ENCODE data around the gene KLK14.

The KLK14 gene

GRCh38 chr19:51082611-51083010 lies at the start of gene KLK14:
Gene KLK14, minus strand, starts transcription at chr19:51082887. Its CDS starts 273 bp downstream, at chr19:51082614.
- no peak within 1 kb of the TSS for H3K9ac ChIP-seq (ENCODE audit: low read length)
- no peak within 1 kb of the TSS for H3K27ac ChIP-seq (ENCODE audit: low read length)
- H3K27me3 ChIP-seq (ENCODE audit: control insufficient read depth, insufficient read depth, low read length), result no peaks in the 10 kb centered on the region
- H3K36me3 ChIP-seq (ENCODE audit: control insufficient read depth, low read depth, low read length), result no peaks in the 10 kb centered on the region
- H3K9me3 ChIP-seq (ENCODE audit: control insufficient read depth, low read depth, low read length), result no peaks in the 10 kb centered on the region
- no peaks in the 10 kb centered on the region for H3K4me1 ChIP-seq (ENCODE audit: control insufficient read depth, low read depth, low read length)
- H3K4me3 ChIP-seq (ENCODE audit: low read length), result no peak within 1 kb of the TSS

GRCh38 chr19:51131780-51132680 lies 49.3 kb upstream of the KLK14 start:
- no peak overlapping the region for H3K9ac ChIP-seq (ENCODE audit: low read length)
- no peaks in the 10 kb centered on the region for H3K4me1 ChIP-seq (ENCODE audit: control insufficient read depth, low read depth, low read length)
- no peaks in the 10 kb centered on the region for H3K27me3 ChIP-seq (ENCODE audit: control insufficient read depth, insufficient read depth, low read length)
- no peak overlapping the region for H3K27ac ChIP-seq (ENCODE audit: low read length)
- no peak overlapping the region for H3K4me3 ChIP-seq (ENCODE audit: low read length)
- no peaks in the 10 kb centered on the region for H3K36me3 ChIP-seq (ENCODE audit: control insufficient read depth, low read depth, low read length)
- H3K9me3 ChIP-seq (ENCODE audit: control insufficient read depth, low read depth, low read length), result no peaks in the 10 kb centered on the region

GRCh38 chr19:51129716-51130115 lies 47.0 kb upstream of the KLK14 start:
- H3K27me3 ChIP-seq (ENCODE audit: control insufficient read depth, insufficient read depth, low read length), result no peaks in the 10 kb centered on the region
- H3K9ac ChIP-seq (ENCODE audit: low read length), result no peak overlapping the region
- H3K36me3 ChIP-seq (ENCODE audit: control insufficient read depth, low read depth, low read length), result no peaks in the 10 kb centered on the region
- no peak overlapping the region for H3K27ac ChIP-seq (ENCODE audit: low read length)
- no peak overlapping the region for H3K4me3 ChIP-seq (ENCODE audit: low read length)
- H3K9me3 ChIP-seq (ENCODE audit: control insufficient read depth, low read depth, low read length), result no peaks in the 10 kb centered on the region
- H3K4me1 ChIP-seq (ENCODE audit: control insufficient read depth, low read depth, low read length), result no peaks in the 10 kb centered on the region

- no peak overlapping the region for H3K9ac ChIP-seq (ENCODE audit: low read length)
- no peak overlapping the region for H3K4me3 ChIP-seq (ENCODE audit: low read length)
- H3K4me1 ChIP-seq (ENCODE audit: control insufficient read depth, low read depth, low read length), result no peaks in the 10 kb centered on the region
- H3K36me3 ChIP-seq (ENCODE audit: control insufficient read depth, low read depth, low read length), result no peaks in the 10 kb centered on the region
- H3K9me3 ChIP-seq (ENCODE audit: control insufficient read depth, low read depth, low read length), result no peaks in the 10 kb centered on the region
- no peaks in the 10 kb centered on the region for H3K27me3 ChIP-seq (ENCODE audit: control insufficient read depth, insufficient read depth, low read length)
- no peak overlapping the region for H3K27ac ChIP-seq (ENCODE audit: low read length)
These were observed 45.5 kb upstream of the KLK14 start for GRCh38 chr19:51128227-51128626.

- Histone ChIP-seq H3K27ac (ENCODE audit: low read length) (no peak overlapping the region), H3K9ac (ENCODE audit: low read length) (no peak overlapping the region), H3K9me3 (ENCODE audit: control insufficient read depth, low read depth, low read length) (no peaks in the 10 kb centered on the region), H3K36me3 (ENCODE audit: control insufficient read depth, low read depth, low read length) (no peaks in the 10 kb centered on the region), H3K27me3 (ENCODE audit: control insufficient read depth, insufficient read depth, low read length) (no peaks in the 10 kb centered on the region), H3K4me3 (ENCODE audit: low read length) (no peak overlapping the region), H3K4me1 (ENCODE audit: control insufficient read depth, low read depth, low read length) (no peaks in the 10 kb centered on the region)
These were observed 45.1 kb upstream of the KLK14 start for GRCh38 chr19:51127755-51128154.

- no peaks in the 10 kb centered on the region for H3K9me3 ChIP-seq (ENCODE audit: control insufficient read depth, low read depth, low read length)
- H3K4me1 ChIP-seq (ENCODE audit: control insufficient read depth, low read depth, low read length), result no peaks in the 10 kb centered on the region
- no peaks in the 10 kb centered on the region for H3K36me3 ChIP-seq (ENCODE audit: control insufficient read depth, low read depth, low read length)
- H3K27me3 ChIP-seq (ENCODE audit: control insufficient read depth, insufficient read depth, low read length), result no peaks in the 10 kb centered on the region
- H3K27ac ChIP-seq (ENCODE audit: low read length), result no peak overlapping the region
- H3K9ac ChIP-seq (ENCODE audit: low read length), result no peak overlapping the region
- no peak overlapping the region for H3K4me3 ChIP-seq (ENCODE audit: low read length)
These were observed 44.3 kb upstream of the KLK14 start for GRCh38 chr19:51127032-51127431.

- Histone ChIP-seq H3K9me3 (ENCODE audit: control insufficient read depth, low read depth, low read length) (no peaks in the 10 kb centered on the region), H3K36me3 (ENCODE audit: control insufficient read depth, low read depth, low read length) (no peaks in the 10 kb centered on the region), H3K4me1 (ENCODE audit: control insufficient read depth, low read depth, low read length) (no peaks in the 10 kb centered on the region), H3K27ac (ENCODE audit: low read length) (no peak overlapping the region), H3K9ac (ENCODE audit: low read length) (no peak overlapping the region), H3K4me3 (ENCODE audit: low read length) (no peak overlapping the region), H3K27me3 (ENCODE audit: control insufficient read depth, insufficient read depth, low read length) (no peaks in the 10 kb centered on the region)
These were observed 42.9 kb upstream of the KLK14 start for GRCh38 chr19:51125421-51126075.

- Histone ChIP-seq H3K27ac (ENCODE audit: low read length) (no peak within 1 kb of the TSS), H3K27me3 (ENCODE audit: control insufficient read depth, insufficient read depth, low read length) (no peaks in the 10 kb centered on the region), H3K9ac (ENCODE audit: low read length) (no peak within 1 kb of the TSS), H3K4me1 (ENCODE audit: control insufficient read depth, low read depth, low read length) (no peaks in the 10 kb centered on the region), H3K36me3 (ENCODE audit: control insufficient read depth, low read depth, low read length) (no peaks in the 10 kb centered on the region), H3K9me3 (ENCODE audit: control insufficient read depth, low read depth, low read length) (no peaks in the 10 kb centered on the region), H3K4me3 (ENCODE audit: low read length) (no peak within 1 kb of the TSS)
These were observed 42.0 kb upstream of the KLK14 start, which contains the start of gene SIGLEC9 for GRCh38 chr19:51124729-51125128. Gene SIGLEC9, plus strand, starts transcription at chr19:51124906. Its CDS starts 69 bp downstream, at chr19:51124975.

GRCh38 chr19:51124216-51124615 lies 41.5 kb upstream of the KLK14 start:
- Histone ChIP-seq H3K4me1 (ENCODE audit: control insufficient read depth, low read depth, low read length) (no peaks in the 10 kb centered on the region), H3K9me3 (ENCODE audit: control insufficient read depth, low read depth, low read length) (no peaks in the 10 kb centered on the region), H3K27ac (ENCODE audit: low read length) (no peak overlapping the region), H3K27me3 (ENCODE audit: control insufficient read depth, insufficient read depth, low read length) (no peaks in the 10 kb centered on the region), H3K36me3 (ENCODE audit: control insufficient read depth, low read depth, low read length) (no peaks in the 10 kb centered on the region), H3K9ac (ENCODE audit: low read length) (no peak overlapping the region), H3K4me3 (ENCODE audit: low read length) (no peak overlapping the region)

- H3K4me1 ChIP-seq (ENCODE audit: control insufficient read depth, low read depth, low read length), result no peaks in the 10 kb centered on the region
- H3K36me3 ChIP-seq (ENCODE audit: control insufficient read depth, low read depth, low read length), result no peaks in the 10 kb centered on the region
- H3K4me3 ChIP-seq (ENCODE audit: low read length), result no peak overlapping the region
- no peak overlapping the region for H3K27ac ChIP-seq (ENCODE audit: low read length)
- no peaks in the 10 kb centered on the region for H3K27me3 ChIP-seq (ENCODE audit: control insufficient read depth, insufficient read depth, low read length)
- no peak overlapping the region for H3K9ac ChIP-seq (ENCODE audit: low read length)
- no peaks in the 10 kb centered on the region for H3K9me3 ChIP-seq (ENCODE audit: control insufficient read depth, low read depth, low read length)
These were observed 41.1 kb upstream of the KLK14 start for GRCh38 chr19:51123802-51124201.

GRCh38 chr19:51123381-51123800 lies 40.7 kb upstream of the KLK14 start:
- H3K27me3 ChIP-seq (ENCODE audit: control insufficient read depth, insufficient read depth, low read length), result no peaks in the 10 kb centered on the region
- H3K27ac ChIP-seq (ENCODE audit: low read length), result no peak overlapping the region
- H3K36me3 ChIP-seq (ENCODE audit: control insufficient read depth, low read depth, low read length), result no peaks in the 10 kb centered on the region
- no peak overlapping the region for H3K4me3 ChIP-seq (ENCODE audit: low read length)
- no peaks in the 10 kb centered on the region for H3K4me1 ChIP-seq (ENCODE audit: control insufficient read depth, low read depth, low read length)
- H3K9ac ChIP-seq (ENCODE audit: low read length), result no peak overlapping the region
- no peaks in the 10 kb centered on the region for H3K9me3 ChIP-seq (ENCODE audit: control insufficient read depth, low read depth, low read length)
